K562 (cell line): ENCODE data around the gene DOK7. TPM values are rescaled to one million over a fixed set of nuclear protein-coding genes. Genes with fewer than 3 reads are reported as not detected.
A peak's percentile ranks its signal among the peaks of the same experiment; 100 is the strongest.

Experiments used
- ATAC-seq: fragments of 200-7000 bp; cut with Tn5 transposase; 3 replicates; pipeline ENCODE4 v1.9.1; 2020; ENCODE audit warnings: moderate library complexity
- BruUV-seq: library from RNA; stranded (reverse); fragments of 400-500 nt; replicated peaks from 2 replicates; lab custom pipeline; 2021; lab: Mats Ljungman, UMichigan
- CTCF ChIA-PET: fragments of 300-600 bp; formaldehyde crosslinking; extraction: SDS; loops from one replicate; lab custom pipeline; 2021; ENCODE audit warnings: low intra/inter-chr PET ratio; lab: Yijun Ruan, JAX
- POLR2A ChIA-PET: fragments of 300-600, 350-650 bp; sonication (Branson Sonifier 250); formaldehyde crosslinking; extraction: SDS; loops from one replicate; lab custom pipeline; 2021; ENCODE audit warnings: antibody characterized with exemption, inconsistent platforms; lab: Yijun Ruan, JAX
- DNase-seq, 4 experiments: peaks; one replicate each; pipeline versions ENCODE4 v3.0.0 to v3.0.0-alpha.2; 2011 to 2018; ENCODE audit warnings: low spot score in 3 of 4, mixed read lengths in 3 of 4; ENCODE audit errors: extremely low read depth in 1 of 4
- FAIRE-seq: peaks from 2 replicates; lab custom pipeline; 2011; peaks lifted over from hg19 to GRCh38; lab: Jason Lieb, UNC
- H2AFZ ChIP-seq: 2 replicates; pipeline ENCODE4 v1.6.0; 2011; ENCODE audit warnings: low read depth, low read length, control low read depth, inconsistent platforms
- H3K27ac ChIP-seq: fragments of 200-600 bp; 3 replicates; pipeline ENCODE4 v1.8.0; 2011; ENCODE audit warnings: low read depth, mild to moderate bottlenecking, control low read depth, inconsistent platforms, low read length, moderate library complexity, mixed read lengths; ENCODE audit errors: extremely low read depth
- H3K27me3 ChIP-seq, 2 experiments: fragments of 300-600 bp in 1 of 2; 2 replicates in 1 of 2; 3 replicates in 1 of 2; pipeline versions ENCODE4 v1.6.0 to v1.8.0; 2011; ENCODE audit warnings: inconsistent platforms in 2 of 2, low read length in 2 of 2, mild to moderate bottlenecking in 1 of 2, mixed read lengths in 1 of 2, moderate library complexity in 1 of 2; ENCODE audit not compliant: control insufficient read depth in 2 of 2, insufficient read depth in 2 of 2
- H3K36me3 ChIP-seq: fragments of 300-600 bp; 3 replicates; pipeline ENCODE4 v1.8.0; 2011; ENCODE audit warnings: mild to moderate bottlenecking, low read length, inconsistent platforms; ENCODE audit not compliant: control insufficient read depth, insufficient read depth
- H3K4me1 ChIP-seq, 2 experiments: fragments of 200-600 bp in 1 of 2; replicated peaks in 1 of 2; 2 replicates in 1 of 2; 3 replicates in 1 of 2; pipeline versions ENCODE4 v1.5.1 to v1.8.0; 2011; ENCODE audit warnings: inconsistent platforms in 2 of 2, low read length in 2 of 2, mild to moderate bottlenecking in 1 of 2, mixed read lengths in 1 of 2, moderate library complexity in 1 of 2; ENCODE audit not compliant: control insufficient read depth in 2 of 2, insufficient read depth in 2 of 2
- H3K4me2 ChIP-seq: 2 replicates; pipeline ENCODE4 v1.6.1; 2011; ENCODE audit warnings: low read length, control low read depth, inconsistent platforms, mixed read lengths; ENCODE audit not compliant: insufficient read depth
- H3K4me3 ChIP-seq: fragments of 200-600 bp; sonication (generic), shearing (Covaris generic); 2 replicates; pipeline ENCODE4 v1.5.1; 2016; ENCODE audit warnings: control low read depth, inconsistent platforms
- H3K79me2 ChIP-seq: fragments of 200-600 bp; 3 replicates; pipeline ENCODE4 v1.8.0; 2011; ENCODE audit warnings: low read length, inconsistent platforms; ENCODE audit not compliant: control insufficient read depth, insufficient read depth
- H3K9ac ChIP-seq, 2 experiments: 2 replicates each; pipeline versions ENCODE4 v1.6.0 to v1.6.1; 2011; ENCODE audit warnings: low read depth in 2 of 2, low read length in 2 of 2, control low read depth in 1 of 2, inconsistent platforms in 1 of 2, mild to moderate bottlenecking in 1 of 2, mixed read lengths in 1 of 2; ENCODE audit not compliant: insufficient read depth in 1 of 2
- H3K9me1 ChIP-seq: one replicate; pipeline ENCODE4 v1.6.0; 2011; ENCODE audit warnings: inconsistent platforms, mild to moderate bottlenecking, low read length, moderate library complexity; ENCODE audit not compliant: control insufficient read depth, insufficient read depth
- H3K9me3 ChIP-seq: replicated peaks from 2 replicates; pipeline ENCODE4 v1.5.1; 2011; ENCODE audit warnings: low read depth, low read length, inconsistent platforms; ENCODE audit not compliant: control insufficient read depth, insufficient read depth
- H4K20me1 ChIP-seq: replicated peaks from 2 replicates; pipeline ENCODE4 v1.6.1; 2011; ENCODE audit warnings: low read length, inconsistent platforms, mixed read lengths; ENCODE audit not compliant: control insufficient read depth, insufficient read depth
- ARHGAP35 ChIP-seq: fragments of 450-650 bp; IDR thresholded peaks from 2 replicates; pipeline ENCODE4 v1.6.1; 2018; ENCODE audit not compliant: partially characterized antibody
- WGBS: fragments of 100-300 bp; shearing (Covaris generic); methylation state at CpG from one replicate; pipeline ENCODE4 v1.1.6; 2016; ENCODE audit warnings: low coverage, mixed read lengths; ENCODE audit not compliant: insufficient coverage; ENCODE audit errors: missing lambda C conversion rate; 5-methylcytosine and 5-hydroxymethylcytosine counted together
- in situ Hi-C: fragments of 300-500 bp; cut with MboI; formaldehyde crosslinking; loops from 4 replicates; pipeline ENCODE4 v1.15.0; 2018; ENCODE audit warnings: inconsistent platforms, mixed read lengths
- intact Hi-C: fragments of 100-400 bp; cut with micrococcal nuclease; formaldehyde crosslinking; loops from 2 replicates; pipeline ENCODE4 v1.14.2; 2022
- polyA plus RNA-seq, 8 experiments: library from polyadenylated mRNA; depleted of rRNA in 4 of 8; stranded (reverse) in 5 of 8; unstranded in 3 of 8; fragments of >200 nt; fragmentation: Nextera tagmentation in 2 of 8; fragmentation: Illumina TruSeq in 1 of 8; extraction: Ambion mirVana in 2 of 8; extraction: Trizol in 1 of 8; gene quantifications; 2 replicates each; pipeline versions ENCODE4 v1.2.1 to v1.2.3, GENCODE V29; 2011 to 2014; ENCODE audit warnings: inconsistent platforms in 1 of 8, missing spikeins in 1 of 8
- total RNA-seq, 7 experiments: library from RNA; depleted of rRNA in 6 of 7; stranded (reverse); fragments of >200 nt in 6 of 7; fragmentation: Illumina TruSeq in 2 of 7; extraction: Trizol in 2 of 7; gene quantifications; 2 replicates each; pipeline versions ENCODE4 v1.2.1 to v1.2.3, GENCODE V29; 2011 to 2021; ENCODE audit warnings: low replicate concordance in 1 of 7
- TF ChIP-seq, protein P1 (sequence below), 2 experiments: IDR thresholded peaks; 2 replicates each; pipeline ENCODE4 v1.6.1; 2012; ENCODE audit warnings: improper control_type of control experiment in 2 of 2, low read depth in 2 of 2, low read length in 2 of 2, borderline replicate concordance in 1 of 2

Gene DOK7
- total and polyA plus RNA-seq, 9 of the 15 experiments (the other 6 are each of a cell fraction or from before 2014, with no cell fraction given), result not detected

DNA sequence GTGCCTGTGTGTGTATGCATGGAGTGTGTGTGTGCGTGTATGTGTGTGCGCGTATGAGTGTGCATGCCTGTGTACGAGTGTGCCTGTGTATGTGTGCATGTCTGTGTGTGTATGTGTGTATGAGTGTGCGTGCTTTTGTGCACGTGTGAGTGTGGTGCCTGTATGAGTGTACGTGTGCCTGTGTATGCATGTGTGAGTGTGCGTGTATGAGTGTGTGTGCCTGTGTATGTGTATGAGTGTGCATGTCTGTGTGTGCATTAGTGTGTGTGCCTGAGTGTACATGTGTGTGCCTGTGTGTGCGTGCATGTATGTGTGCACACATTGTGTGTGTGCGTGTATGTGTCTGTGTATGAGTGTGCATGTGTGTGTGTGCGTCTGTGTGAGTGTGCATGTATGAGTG is 5.7 kb downstream of the DOK7 start:
- H3K27ac ChIP-seq, result no peak overlapping the region; the same call in 2 of the 3 replicates
- H3K9me1 ChIP-seq, result no peaks in the 10 kb centered on the region
- no peaks in the 10 kb centered on the region for H3K36me3 ChIP-seq
- H3K4me3 ChIP-seq, result no peak overlapping the region
- intact Hi-C loops (no loop called here), in situ Hi-C loops (no loop called here)
- FAIRE-seq (peak; percentile 63), DNase-seq (no peak), ATAC-seq (no peak)
- no peak overlapping the region for H3K4me2 ChIP-seq
- POLR2A ChIA-PET, result no interaction called here
- H3K27me3 ChIP-seq, result peaks cover 32 to 71% of the 10 kb centered on the region in 2 experiments
- H3K9me3 ChIP-seq, result peaks cover 10% of the 10 kb centered on the region; the same call in 1 of the 2 replicates
- H3K79me2 ChIP-seq, result no peaks in the 10 kb centered on the region
- CTCF ChIA-PET, result no interaction called here
- peaks cover 0 to 33% of the 10 kb centered on the region in 2 experiments; a peak in 2 of 5 replicates for H3K4me1 ChIP-seq
- TF ChIP-seq, protein P1, sequence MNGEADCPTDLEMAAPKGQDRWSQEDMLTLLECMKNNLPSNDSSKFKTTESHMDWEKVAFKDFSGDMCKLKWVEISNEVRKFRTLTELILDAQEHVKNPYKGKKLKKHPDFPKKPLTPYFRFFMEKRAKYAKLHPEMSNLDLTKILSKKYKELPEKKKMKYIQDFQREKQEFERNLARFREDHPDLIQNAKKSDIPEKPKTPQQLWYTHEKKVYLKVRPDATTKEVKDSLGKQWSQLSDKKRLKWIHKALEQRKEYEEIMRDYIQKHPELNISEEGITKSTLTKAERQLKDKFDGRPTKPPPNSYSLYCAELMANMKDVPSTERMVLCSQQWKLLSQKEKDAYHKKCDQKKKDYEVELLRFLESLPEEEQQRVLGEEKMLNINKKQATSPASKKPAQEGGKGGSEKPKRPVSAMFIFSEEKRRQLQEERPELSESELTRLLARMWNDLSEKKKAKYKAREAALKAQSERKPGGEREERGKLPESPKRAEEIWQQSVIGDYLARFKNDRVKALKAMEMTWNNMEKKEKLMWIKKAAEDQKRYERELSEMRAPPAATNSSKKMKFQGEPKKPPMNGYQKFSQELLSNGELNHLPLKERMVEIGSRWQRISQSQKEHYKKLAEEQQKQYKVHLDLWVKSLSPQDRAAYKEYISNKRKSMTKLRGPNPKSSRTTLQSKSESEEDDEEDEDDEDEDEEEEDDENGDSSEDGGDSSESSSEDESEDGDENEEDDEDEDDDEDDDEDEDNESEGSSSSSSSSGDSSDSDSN (IDR thresholded peaks at IDR 0.05; ENCODE audit: borderline replicate concordance in 1 of 2, low read depth in 2 of 2, low read length in 2 of 2), result no peak
- peak; percentile 22 for TF ChIP-seq ARHGAP35
- H3K9ac ChIP-seq, result no peak overlapping the region
- no peak overlapping the region for H2AFZ ChIP-seq
- H4K20me1 ChIP-seq, result peaks cover 18% of the 10 kb centered on the region; the same call in 1 of the 2 replicates
- BruUV-seq, result no TSS peak
- 58% methylated on average over 11 of the region's 11 CpGs for WGBS
